Measurements from ENCODE around the gene APLNR.

DNA sequence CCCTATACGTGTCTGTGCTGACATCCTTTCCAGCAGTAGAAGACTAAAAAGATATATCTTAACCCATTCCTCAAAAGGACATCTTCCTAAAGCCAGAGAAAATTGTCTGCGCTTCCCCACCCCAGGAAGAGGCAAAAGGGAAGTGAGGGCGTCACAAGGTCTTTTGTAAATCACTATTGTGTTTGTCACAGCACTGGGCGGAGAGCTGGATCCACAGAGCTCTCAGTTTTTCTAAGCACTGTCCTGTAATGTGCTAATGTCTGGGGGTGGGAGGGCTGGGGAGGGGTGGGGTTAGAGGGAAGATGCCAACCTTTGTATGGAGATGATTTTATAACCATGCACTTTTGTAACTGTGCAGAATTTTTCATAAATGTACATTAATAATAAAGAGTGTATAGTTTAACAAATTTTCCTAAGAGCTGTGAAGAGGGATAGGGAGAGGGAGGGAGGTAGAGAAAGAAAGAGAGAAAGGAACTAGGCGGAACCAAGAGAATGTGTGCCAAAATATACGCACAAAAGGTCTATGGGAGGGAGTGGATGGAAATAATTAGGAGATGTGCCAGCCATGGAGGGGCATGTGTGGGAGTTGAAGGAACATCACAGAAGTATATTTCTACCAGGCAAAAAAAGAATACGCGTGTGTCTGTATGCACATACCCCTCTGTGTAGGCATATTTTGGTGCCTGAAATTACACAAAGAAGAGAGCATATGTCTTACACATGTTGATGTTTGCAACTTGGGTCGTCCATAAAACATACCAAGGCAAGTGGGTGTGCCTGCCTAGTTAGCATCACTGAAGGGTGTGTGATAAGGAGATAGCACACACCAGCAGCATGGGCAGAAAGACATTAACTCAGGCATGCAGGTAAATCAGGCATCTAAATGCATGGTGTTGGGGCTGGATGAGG lies 45.5 kb downstream of the APLNR start:
- no peak for TF ChIP-seq POLR2AphosphoS5 (IDR thresholded peaks at IDR 0.05; ENCODE audit: low read depth, low read length)
- TF ChIP-seq POLR2A (IDR thresholded peaks at IDR 0.05; ENCODE audit: low read depth, low read length), result no peak
- no peak for TF ChIP-seq TAF1 (IDR thresholded peaks at IDR 0.05; ENCODE audit: low read depth, low read length)
- TF ChIP-seq POU2F2 (IDR thresholded peaks at IDR 0.05; ENCODE audit: low read depth, low read length), result no peak
- no peak for TF ChIP-seq SPI1 (IDR thresholded peaks at IDR 0.05; ENCODE audit: low read depth, low read length)
- TF ChIP-seq PAX5 (IDR thresholded peaks at IDR 0.05; ENCODE audit: insufficient read depth, low read length, severe bottlenecking), result no peak

All from GM12891 (cell line).